GM23248 (cell line): Measurements from ENCODE around the gene DHRS7C.

ENCODE experiments used
- EZH2 ChIP-seq: fragments of 200-600 bp; sonication (generic); IDR thresholded peaks from 2 replicates; pipeline ENCODE4 v1.6.1; 2018; ENCODE audit warnings: antibody characterized with exemption, mild to moderate bottlenecking; ENCODE audit not compliant: insufficient read depth, poor library complexity, severe bottlenecking
- EZH2phosphoT487 ChIP-seq: fragments of 200-600 bp; sonication (generic); IDR thresholded peaks from 2 replicates; pipeline ENCODE4 v1.6.1; 2018; ENCODE audit warnings: antibody characterized with exemption, moderate library complexity, mild to moderate bottlenecking, low read depth; ENCODE audit not compliant: insufficient read depth

- TF ChIP-seq EZH2 (no peak), EZH2phosphoT487 (no peak)
Measured at GRCh38 chr17:9820448-9820847, 29.1 kb upstream of the DHRS7C start.
